Measurements from ENCODE around the gene DDX39A.
"Not testable (repeated sequence)": the region's sequence is repeated elsewhere in the genome, so short reads cannot be mapped to it uniquely, and the experiment has no call there.

The DDX39A gene

GRCh38 chr19:14395262-14395661 is 23.9 kb downstream of the DDX39A start:
- FAIRE-seq (no peak), DNase-seq (ENCODE audit: insufficient read length, low spot score) (no peak)

GRCh38 chr19:14394167-14394566 is 25.0 kb downstream of the DDX39A start:
- DNase-seq (ENCODE audit: insufficient read length, low spot score) (no peak), FAIRE-seq (no peak)

- DNase-seq (ENCODE audit: insufficient read length, low spot score) = no peak
- no peak for FAIRE-seq
Observed at GRCh38 chr19:14393329-14393728, 25.8 kb downstream of the DDX39A start.

- no peak for FAIRE-seq
- no peak for DNase-seq (ENCODE audit: insufficient read length, low spot score)
Observed at GRCh38 chr19:14391156-14391821, 27.9 kb downstream of the DDX39A start.

- no peak for FAIRE-seq
Observed at GRCh38 chr19:14390548-14390947, 28.6 kb downstream of the DDX39A start.

GRCh38 chr19:14385492-14385891 is 33.6 kb downstream of the DDX39A start:
- FAIRE-seq (peak; percentile 62), DNase-seq (ENCODE audit: insufficient read length, low spot score) (no peak)

More at GRCh38 chr19:14390548-14390947, 28.6 kb downstream of the DDX39A start:
- DNase-seq (ENCODE audit: insufficient read length, low spot score) = no peak

GRCh38 chr19:14383661-14384555 is 35.2 kb downstream of the DDX39A start:
- DNase-seq (ENCODE audit: insufficient read length, low spot score) (no peak), FAIRE-seq (peak; percentile 88)

- no peak for DNase-seq (ENCODE audit: insufficient read length, low spot score)
- peak; percentile 77 for FAIRE-seq
Observed at GRCh38 chr19:14381689-14382474, 37.3 kb downstream of the DDX39A start.

GRCh38 chr19:14379294-14380065 is 39.7 kb downstream of the DDX39A start:
- peak; percentile 89 for FAIRE-seq
- DNase-seq (ENCODE audit: insufficient read length, low spot score) = no peak

- DNase-seq (ENCODE audit: insufficient read length, low spot score) (no peak), FAIRE-seq (no peak)
Observed at GRCh38 chr19:14378890-14379289, 40.3 kb downstream of the DDX39A start.

GRCh38 chr19:14377883-14378328 is 41.2 kb downstream of the DDX39A start:
- DNase-seq (ENCODE audit: insufficient read length, low spot score) (no peak), FAIRE-seq (peak; percentile 99)

GRCh38 chr19:14375582-14376291 is 43.4 kb downstream of the DDX39A start:
- DNase-seq (ENCODE audit: insufficient read length, low spot score) (no peak), FAIRE-seq (peak; percentile 28)

GRCh38 chr19:14375055-14375581 is 44.0 kb downstream of the DDX39A start:
- DNase-seq (ENCODE audit: insufficient read length, low spot score) (no peak), FAIRE-seq (peak; percentile 33)

- DNase-seq (ENCODE audit: insufficient read length, low spot score); FAIRE-seq: not testable (repeated sequence)
Observed at GRCh38 chr19:14374313-14374712, 44.8 kb downstream of the DDX39A start.

- not testable (repeated sequence) for FAIRE-seq; DNase-seq (ENCODE audit: insufficient read length, low spot score)
Observed at GRCh38 chr19:14372384-14373077, 46.6 kb downstream of the DDX39A start.

- FAIRE-seq (no peak), DNase-seq (ENCODE audit: insufficient read length, low spot score) (no peak)
Observed at GRCh38 chr19:14371301-14371821, 47.8 kb downstream of the DDX39A start.

- FAIRE-seq (no peak), DNase-seq (ENCODE audit: insufficient read length, low spot score) (no peak)
Observed at GRCh38 chr19:14370940-14371280, 48.2 kb downstream of the DDX39A start.

- no peak for DNase-seq (ENCODE audit: insufficient read length, low spot score)
Observed at GRCh38 chr19:14370169-14370939, 48.8 kb downstream of the DDX39A start.

More at GRCh38 chr19:14370169-14370939, 48.8 kb downstream of the DDX39A start:
- peak; percentile 58 for FAIRE-seq
